Measurements from ENCODE around the gene EEFSEC. TPM values are rescaled to one million over a fixed set of nuclear protein-coding genes. Genes with fewer than 3 reads are reported as not detected.

The EEFSEC gene
- total RNA-seq, 1 experiment from 2014 or later = 21.3 TPM

- POLR2A ChIA-PET (ENCODE audit: unreplicated experiment) = no interaction called here
- CTCF ChIA-PET = interaction anchor here (0.5 to 0.6 kb wide), 2 partner anchors 77 to 925 kb away, joined by 3 read pairs; no protein-coding TSS in a partner anchor
- intact Hi-C loops (cut with micrococcal nuclease; ENCODE audit: unreplicated experiment) = no loop called here
Measured at GRCh38 chr3:128339491-128340012, 186.3 kb downstream of the EEFSEC start.

GRCh38 chr3:128340198-128340903, 187.1 kb downstream of the EEFSEC start:
- Histone ChIP-seq H3K9me3 (ENCODE audit: insufficient read depth, low read depth) (no peaks in the 10 kb centered on the region), H3K36me3 (ENCODE audit: low read depth) (no peaks in the 10 kb centered on the region), H3K4me1 (replicated peaks; ENCODE audit: insufficient read depth) (peaks cover 32% of the 10 kb centered on the region), H2AFZ (no peak overlapping the region), H3K4me3 (no peak overlapping the region), H3K4me2 (no peak overlapping the region), H3K27ac (no peak overlapping the region), H3F3A (ENCODE audit: insufficient read depth, low read depth) (no peaks in the 10 kb centered on the region; the same call in 1 of the 2 replicates), H3K27me3 (ENCODE audit: insufficient read depth, low read depth) (no peaks in the 10 kb centered on the region), H3K79me2 (ENCODE audit: low read depth) (no peaks in the 10 kb centered on the region), H3K9me2 (ENCODE audit: insufficient read depth) (no peaks in the 10 kb centered on the region), H4K20me1 (ENCODE audit: insufficient read depth) (no peaks in the 10 kb centered on the region)
- intact Hi-C loops (cut with micrococcal nuclease; ENCODE audit: unreplicated experiment) = no loop called here
- no peak for DNase-seq
- TF ChIP-seq CTCF (conservative IDR thresholded peaks at IDR 0.05) (no peak), EZH2 (IDR thresholded peaks at IDR 0.05; ENCODE audit: low read depth) (no peak)
- CTCF ChIA-PET = interaction anchor here (0.5 to 0.6 kb wide), 2 partner anchors 78 to 924 kb away, joined by 3 read pairs; no protein-coding TSS in a partner anchor
- POLR2A ChIA-PET (ENCODE audit: unreplicated experiment) = no interaction called here
- no TSS peak for BruUV-seq (replicated peaks)

More at GRCh38 chr3:128339491-128340012, 186.3 kb downstream of the EEFSEC start:
- no peak overlapping the region for H3K4me2 ChIP-seq
- no peak overlapping the region for H3K27ac ChIP-seq
- H3K4me3 ChIP-seq = no peak overlapping the region
- H3F3A ChIP-seq (ENCODE audit: insufficient read depth, low read depth) = no peaks in the 10 kb centered on the region; the same call in 1 of the 2 replicates
- H3K4me1 ChIP-seq (replicated peaks; ENCODE audit: insufficient read depth) = peaks cover 40% of the 10 kb centered on the region
- H3K9me3 ChIP-seq (ENCODE audit: insufficient read depth, low read depth) = no peaks in the 10 kb centered on the region
- no peaks in the 10 kb centered on the region for H3K27me3 ChIP-seq (ENCODE audit: insufficient read depth, low read depth)
- H3K36me3 ChIP-seq (ENCODE audit: low read depth) = no peaks in the 10 kb centered on the region
- DNase-seq = peak in 1 of 2 experiments; percentile 15
- H2AFZ ChIP-seq = no peak overlapping the region
- no peaks in the 10 kb centered on the region for H4K20me1 ChIP-seq (ENCODE audit: insufficient read depth)
- no peaks in the 10 kb centered on the region for H3K9me2 ChIP-seq (ENCODE audit: insufficient read depth)
- TF ChIP-seq EZH2 (IDR thresholded peaks at IDR 0.05; ENCODE audit: low read depth) (no peak), CTCF (conservative IDR thresholded peaks at IDR 0.05) (no peak)
- BruUV-seq (replicated peaks) = no TSS peak
- H3K79me2 ChIP-seq (ENCODE audit: low read depth) = no peaks in the 10 kb centered on the region

- no peak overlapping the region for H3K27ac ChIP-seq
- POLR2A ChIA-PET (ENCODE audit: unreplicated experiment) = no interaction called here
- CTCF ChIA-PET = no interaction called here
Measured at GRCh38 chr3:128340904-128341555, 187.7 kb downstream of the EEFSEC start.

More at GRCh38 chr3:128340904-128341555, 187.7 kb downstream of the EEFSEC start:
- H3K36me3 ChIP-seq (ENCODE audit: low read depth) = no peaks in the 10 kb centered on the region
- BruUV-seq (replicated peaks) = no TSS peak
- no peak overlapping the region for H2AFZ ChIP-seq
- no peaks in the 10 kb centered on the region for H3K9me3 ChIP-seq (ENCODE audit: insufficient read depth, low read depth)
- H3K9me2 ChIP-seq (ENCODE audit: insufficient read depth) = no peaks in the 10 kb centered on the region
- no peaks in the 10 kb centered on the region for H4K20me1 ChIP-seq (ENCODE audit: insufficient read depth)
- intact Hi-C loops (cut with micrococcal nuclease; ENCODE audit: unreplicated experiment) = no loop called here
- H3K27me3 ChIP-seq (ENCODE audit: insufficient read depth, low read depth) = no peaks in the 10 kb centered on the region
- H3K79me2 ChIP-seq (ENCODE audit: low read depth) = no peaks in the 10 kb centered on the region
- H3K4me2 ChIP-seq = no peak overlapping the region
- H3F3A ChIP-seq (ENCODE audit: insufficient read depth, low read depth) = no peaks in the 10 kb centered on the region; the same call in 1 of the 2 replicates
- H3K4me3 ChIP-seq = no peak overlapping the region
- DNase-seq = peak in 1 of 2 experiments; percentile 25
- TF ChIP-seq CTCF (conservative IDR thresholded peaks at IDR 0.05) = no peak
- no peak for TF ChIP-seq EZH2 (IDR thresholded peaks at IDR 0.05; ENCODE audit: low read depth)
- H3K4me1 ChIP-seq (replicated peaks; ENCODE audit: insufficient read depth) = peaks cover 25% of the 10 kb centered on the region
